Measurements from ENCODE around the gene ADD1. TPM values are rescaled to one million over a fixed set of nuclear protein-coding genes. Genes with fewer than 3 reads are reported as not detected.

Gene ADD1
- total and polyA plus RNA-seq, 2 donors (not counting 1 experiment from before 2014, with no cell fraction given) = 302 to 383 TPM

- H3K4me1 ChIP-seq (ENCODE audit: control insufficient read depth in 2 of 2, insufficient read depth in 2 of 2, low read length in 2 of 2) = peaks cover 9 to 15% of the 10 kb centered on the region in 2 donors
- ATAC-seq (ENCODE audit: low read depth) (no peak), DNase-seq (no peak)
- H3K9me3 ChIP-seq (ENCODE audit: control extremely low read depth in 1 of 3, control insufficient read depth in 2 of 3, insufficient read depth in 1 of 3, low read length in 2 of 3) = no peaks in the 10 kb centered on the region
- Mint-ChIP-seq H3K4me1 (peaks cover 13% of the 10 kb centered on the region), H3K9me3 (ENCODE audit: insufficient read depth) (no peaks in the 10 kb centered on the region), H3K4me3 (no peak overlapping the region), H3K27ac (no peak overlapping the region), H3K27me3 (no peaks in the 10 kb centered on the region)
- ChIA-PET POLR2A (interaction anchor here (0.8 to 2.0 kb wide), 2 partner anchors 9 to 11 kb away, joined by 3 to 5 read pairs; no protein-coding TSS in a partner anchor), CTCF (no interaction called here)
- H4K20me1 ChIP-seq (ENCODE audit: control insufficient read depth, insufficient read depth, low read length, poor library complexity, severe bottlenecking) = peaks cover 94% of the 10 kb centered on the region
- intact Hi-C loops (cut with micrococcal nuclease) = no loop called here
- H3K79me2 ChIP-seq (ENCODE audit: control insufficient read depth, insufficient read depth, low read length) = peaks cover 50% of the 10 kb centered on the region
- H3K27me3 ChIP-seq (replicated peaks in 1 of 4; ENCODE audit: control extremely low read depth in 1 of 4, control insufficient read depth in 3 of 4, insufficient read depth in 4 of 4, low read length in 3 of 4) = no peaks in the 10 kb centered on the region
- H2AFZ ChIP-seq (ENCODE audit: insufficient read depth, low read depth, low read length, poor library complexity, severe bottlenecking) = no peak overlapping the region
- peaks cover 5 to 80% of the 10 kb centered on the region in 2 experiments for H3K36me3 ChIP-seq (replicated peaks in 1 of 2; ENCODE audit: control extremely low read depth in 1 of 2, control insufficient read depth in 1 of 2, extremely low read depth in 1 of 2, insufficient read depth in 2 of 2, low read length in 1 of 2)
- H3K9ac ChIP-seq (ENCODE audit: low read length) = no peak overlapping the region
- H3K4me3 ChIP-seq (ENCODE audit: control extremely low read depth in 1 of 5, extremely low read depth in 1 of 5, insufficient read depth in 1 of 5, low read depth in 2 of 5, low read length in 4 of 5) = no peak overlapping the region
- TF ChIP-seq, protein P1, sequence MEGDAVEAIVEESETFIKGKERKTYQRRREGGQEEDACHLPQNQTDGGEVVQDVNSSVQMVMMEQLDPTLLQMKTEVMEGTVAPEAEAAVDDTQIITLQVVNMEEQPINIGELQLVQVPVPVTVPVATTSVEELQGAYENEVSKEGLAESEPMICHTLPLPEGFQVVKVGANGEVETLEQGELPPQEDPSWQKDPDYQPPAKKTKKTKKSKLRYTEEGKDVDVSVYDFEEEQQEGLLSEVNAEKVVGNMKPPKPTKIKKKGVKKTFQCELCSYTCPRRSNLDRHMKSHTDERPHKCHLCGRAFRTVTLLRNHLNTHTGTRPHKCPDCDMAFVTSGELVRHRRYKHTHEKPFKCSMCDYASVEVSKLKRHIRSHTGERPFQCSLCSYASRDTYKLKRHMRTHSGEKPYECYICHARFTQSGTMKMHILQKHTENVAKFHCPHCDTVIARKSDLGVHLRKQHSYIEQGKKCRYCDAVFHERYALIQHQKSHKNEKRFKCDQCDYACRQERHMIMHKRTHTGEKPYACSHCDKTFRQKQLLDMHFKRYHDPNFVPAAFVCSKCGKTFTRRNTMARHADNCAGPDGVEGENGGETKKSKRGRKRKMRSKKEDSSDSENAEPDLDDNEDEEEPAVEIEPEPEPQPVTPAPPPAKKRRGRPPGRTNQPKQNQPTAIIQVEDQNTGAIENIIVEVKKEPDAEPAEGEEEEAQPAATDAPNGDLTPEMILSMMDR (IDR thresholded peaks at IDR 0.05) = no peak
- no peak for TF ChIP-seq EZH2 (IDR thresholded peaks at IDR 0.05; ENCODE audit: borderline replicate concordance, insufficient read depth, low read depth, low read length, poor library complexity, severe bottlenecking)
- H3K27ac ChIP-seq (ENCODE audit: low read length in 2 of 2) = no peak overlapping the region
- H3K4me2 ChIP-seq (replicated peaks; ENCODE audit: low read depth, low read length, poor library complexity, severe bottlenecking) = no peak overlapping the region
- 91% methylated on average over 14 of the region's 14 CpGs for WGBS (ENCODE audit: insufficient coverage)
Measured at GRCh38 chr4:2823671-2824328, 19.8 kb upstream of the ADD1 start.

- H3K36me3 ChIP-seq (replicated peaks in 1 of 2; ENCODE audit: control extremely low read depth in 1 of 2, control insufficient read depth in 1 of 2, extremely low read depth in 1 of 2, insufficient read depth in 2 of 2, low read length in 1 of 2) = peaks cover 5 to 84% of the 10 kb centered on the region in 2 experiments
- CTCF ChIA-PET = no interaction called here
- H3K4me2 ChIP-seq (replicated peaks; ENCODE audit: low read depth, low read length, poor library complexity, severe bottlenecking) = no peak overlapping the region
- no peak for ATAC-seq (ENCODE audit: low read depth)
- no peaks in the 10 kb centered on the region for H3K27me3 ChIP-seq (replicated peaks in 1 of 4; ENCODE audit: control extremely low read depth in 1 of 4, control insufficient read depth in 3 of 4, insufficient read depth in 4 of 4, low read length in 3 of 4)
- no peaks in the 10 kb centered on the region for H3K9me3 ChIP-seq (ENCODE audit: control extremely low read depth in 1 of 3, control insufficient read depth in 2 of 3, insufficient read depth in 1 of 3, low read length in 2 of 3)
- POLR2A ChIA-PET = interaction anchor here (2.0 kb wide), 1 partner anchor 11 kb away, joined by 5 read pairs; no protein-coding TSS in a partner anchor
- H3K79me2 ChIP-seq (ENCODE audit: control insufficient read depth, insufficient read depth, low read length) = peaks cover 44% of the 10 kb centered on the region
- peaks cover 94% of the 10 kb centered on the region for H4K20me1 ChIP-seq (ENCODE audit: control insufficient read depth, insufficient read depth, low read length, poor library complexity, severe bottlenecking)
- no peak overlapping the region for H3K9ac ChIP-seq (ENCODE audit: low read length)
- 89% methylated on average over 15 of the region's 24 CpGs for WGBS (ENCODE audit: insufficient coverage)
- peaks cover 10% of the 10 kb centered on the region for H3K4me1 Mint-ChIP-seq
- H3K4me1 ChIP-seq (ENCODE audit: control insufficient read depth in 2 of 2, insufficient read depth in 2 of 2, low read length in 2 of 2) = peaks cover 5 to 11% of the 10 kb centered on the region in 2 donors
- peak overlapping the region; percentile 15 for H3K27ac Mint-ChIP-seq
- no peak overlapping the region for H3K4me3 ChIP-seq (ENCODE audit: control extremely low read depth in 1 of 5, extremely low read depth in 1 of 5, insufficient read depth in 1 of 5, low read depth in 2 of 5, low read length in 4 of 5)
- intact Hi-C loops (cut with micrococcal nuclease) = no loop called here
- no peak overlapping the region for H3K4me3 Mint-ChIP-seq
- no peaks in the 10 kb centered on the region for H3K9me3 Mint-ChIP-seq (ENCODE audit: insufficient read depth)
- H3K27ac ChIP-seq (ENCODE audit: low read length in 2 of 2) = no peak overlapping the region
- no peak overlapping the region for H2AFZ ChIP-seq (ENCODE audit: insufficient read depth, low read depth, low read length, poor library complexity, severe bottlenecking)
- no peaks in the 10 kb centered on the region for H3K27me3 Mint-ChIP-seq
- TF ChIP-seq, protein P1 (IDR thresholded peaks at IDR 0.05) = no peak
- no peak for TF ChIP-seq EZH2 (IDR thresholded peaks at IDR 0.05; ENCODE audit: borderline replicate concordance, insufficient read depth, low read depth, low read length, poor library complexity, severe bottlenecking)
- DNase-seq = no peak
Measured at GRCh38 chr4:2824329-2824835, 19.3 kb upstream of the ADD1 start.
